SU-DHL-6 (cell line): ENCODE measurements around the gene SNX9.

Experiments used
- H2AFZ ChIP-seq: fragments of 200-600 bp; sonication (generic); 2 replicates; pipeline ENCODE4 v1.6.1; 2014; ENCODE audit warnings: low read depth, mild to moderate bottlenecking, moderate library complexity, mixed read lengths, antibody characterized with exemption, low read length; ENCODE audit not compliant: severe bottlenecking
- H3F3A ChIP-seq: fragments of 200-600 bp; shearing (Covaris generic); 2 replicates; pipeline ENCODE4 v1.6.0; 2016; ENCODE audit warnings: antibody characterized with exemption, mild to moderate bottlenecking; ENCODE audit not compliant: insufficient read depth
- H3K27ac ChIP-seq: fragments of 200-600 bp; sonication (generic); 2 replicates; pipeline ENCODE4 v1.5.1; 2016; ENCODE audit warnings: low read depth, mild to moderate bottlenecking, low read length, moderate library complexity, mixed read lengths
- H3K27me3 ChIP-seq: fragments of 200-600 bp; sonication (generic), shearing (Covaris generic); 2 replicates; pipeline ENCODE4 v1.6.0; 2014; ENCODE audit warnings: mild to moderate bottlenecking, low read length
- H3K36me3 ChIP-seq: fragments of 200-600 bp; sonication (generic); 2 replicates; pipeline ENCODE4 v1.6.1; 2014; ENCODE audit warnings: mild to moderate bottlenecking, low read length, mixed read lengths
- H3K4me2 ChIP-seq: fragments of 300-600, 200-600 bp; shearing (Covaris generic), sonication (generic); 2 replicates; pipeline ENCODE4 v1.6.0; 2014; ENCODE audit warnings: low read length, low read depth, mild to moderate bottlenecking; ENCODE audit not compliant: poor library complexity, severe bottlenecking
- H3K4me3 ChIP-seq: fragments of 200-600 bp; sonication (generic); 2 replicates; pipeline ENCODE4 v1.5.1; 2014; ENCODE audit warnings: antibody characterized with exemption, low read length, mild to moderate bottlenecking, mixed read lengths; ENCODE audit not compliant: insufficient read depth, poor library complexity, severe bottlenecking
- H3K79me2 ChIP-seq: fragments of 200-600 bp; sonication (generic); 2 replicates; pipeline ENCODE4 v1.6.1; 2014; ENCODE audit warnings: mild to moderate bottlenecking, low read length, moderate library complexity; ENCODE audit not compliant: insufficient read depth
- H3K9ac ChIP-seq: fragments of 200-600 bp; sonication (generic); 2 replicates; pipeline ENCODE4 v1.7.0; 2014; ENCODE audit warnings: mild to moderate bottlenecking, low read length
- H3K9me2 ChIP-seq: fragments of 200-600 bp; sonication (generic); replicated peaks from 2 replicates; pipeline ENCODE4 v1.6.1; 2014; ENCODE audit warnings: low read length; ENCODE audit not compliant: insufficient read depth
- H3K9me3 ChIP-seq: fragments of 200-600 bp; sonication (generic); 2 replicates; pipeline ENCODE4 v1.6.1; 2014; ENCODE audit warnings: low read length, mixed read lengths; ENCODE audit not compliant: insufficient read depth
- H4K20me1 ChIP-seq: fragments of 200-600 bp; sonication (generic); 2 replicates; pipeline ENCODE4 v1.6.1; 2014; ENCODE audit warnings: low read depth, mild to moderate bottlenecking, antibody characterized with exemption, low read length, moderate library complexity, mixed read lengths
- CTCF ChIP-seq: fragments of 200-600 bp; sonication (generic); IDR thresholded peaks from one replicate; pipeline ENCODE4 v1.5.1; 2017; ENCODE audit warnings: antibody characterized with exemption, mild to moderate bottlenecking, low read length, moderate library complexity; ENCODE audit not compliant: insufficient read depth, poor library complexity, severe bottlenecking
- EZH2phosphoT487 ChIP-seq: fragments of 200-600 bp; sonication (generic), shearing (Covaris generic); conservative IDR thresholded peaks from 2 replicates; pipeline ENCODE4 v1.6.1; 2018; ENCODE audit warnings: mild to moderate bottlenecking, antibody characterized with exemption, low read length, moderate library complexity, mixed read lengths

SNX9 gene

GRCh38 chr6:157941101-157941863, 118.2 kb downstream of the SNX9 start:
- no peak overlapping the region for H2AFZ ChIP-seq
- TF ChIP-seq EZH2phosphoT487 = no peak
- TF ChIP-seq CTCF = no peak
- H3K4me2 ChIP-seq = no peak overlapping the region
- H3K79me2 ChIP-seq = no peaks in the 10 kb centered on the region
- H3K36me3 ChIP-seq = no peaks in the 10 kb centered on the region
- no peak overlapping the region for H3K4me3 ChIP-seq
- no peaks in the 10 kb centered on the region for H3F3A ChIP-seq
- no peak overlapping the region for H3K9ac ChIP-seq
- no peak overlapping the region for H3K27ac ChIP-seq
- H3K9me3 ChIP-seq = no peaks in the 10 kb centered on the region
- H4K20me1 ChIP-seq = no peaks in the 10 kb centered on the region
- no peaks in the 10 kb centered on the region for H3K9me2 ChIP-seq
- no peaks in the 10 kb centered on the region for H3K27me3 ChIP-seq

GRCh38 chr6:157942351-157942750, 119.3 kb downstream of the SNX9 start:
- Histone ChIP-seq H3K27me3 (no peaks in the 10 kb centered on the region), H3K4me2 (no peak overlapping the region), H3K36me3 (no peaks in the 10 kb centered on the region), H3K9ac (no peak overlapping the region), H3K27ac (no peak overlapping the region), H3F3A (no peaks in the 10 kb centered on the region), H3K9me2 (no peaks in the 10 kb centered on the region), H3K4me3 (no peak overlapping the region), H4K20me1 (no peaks in the 10 kb centered on the region), H2AFZ (no peak overlapping the region), H3K79me2 (no peaks in the 10 kb centered on the region), H3K9me3 (no peaks in the 10 kb centered on the region)
- no peak for TF ChIP-seq EZH2phosphoT487

GRCh38 chr6:157943249-157943963, 120.4 kb downstream of the SNX9 start:
- Histone ChIP-seq H3K27me3 (no peaks in the 10 kb centered on the region), H3K36me3 (no peaks in the 10 kb centered on the region), H3K9me3 (no peaks in the 10 kb centered on the region), H2AFZ (no peak overlapping the region), H3K79me2 (no peaks in the 10 kb centered on the region), H3K4me2 (no peak overlapping the region), H3K9ac (no peak overlapping the region), H3K4me3 (no peak overlapping the region), H3K27ac (no peak overlapping the region), H3F3A (no peaks in the 10 kb centered on the region), H3K9me2 (no peaks in the 10 kb centered on the region), H4K20me1 (no peaks in the 10 kb centered on the region)
- no peak for TF ChIP-seq EZH2phosphoT487
- TF ChIP-seq CTCF = no peak

GRCh38 chr6:157943964-157944283, 120.9 kb downstream of the SNX9 start:
- no peak for TF ChIP-seq EZH2phosphoT487
- no peak for TF ChIP-seq CTCF
- H3K27ac ChIP-seq = no peak overlapping the region

More at GRCh38 chr6:157943964-157944283, 120.9 kb downstream of the SNX9 start:
- no peaks in the 10 kb centered on the region for H3K79me2 ChIP-seq
- H3F3A ChIP-seq = no peaks in the 10 kb centered on the region
- H4K20me1 ChIP-seq = no peaks in the 10 kb centered on the region
- 0 out of 2 replicates have a peak, but pooled peaks cover 2% of the 10 kb centered on the region for H3K27me3 ChIP-seq
- no peak overlapping the region for H3K9ac ChIP-seq
- no peak overlapping the region for H3K4me3 ChIP-seq
- H3K9me2 ChIP-seq = no peaks in the 10 kb centered on the region
- no peak overlapping the region for H2AFZ ChIP-seq
- no peak overlapping the region for H3K4me2 ChIP-seq
- no peaks in the 10 kb centered on the region for H3K36me3 ChIP-seq
- H3K9me3 ChIP-seq = no peaks in the 10 kb centered on the region
